ENCODE data around the gene INAFM2.

DNA sequence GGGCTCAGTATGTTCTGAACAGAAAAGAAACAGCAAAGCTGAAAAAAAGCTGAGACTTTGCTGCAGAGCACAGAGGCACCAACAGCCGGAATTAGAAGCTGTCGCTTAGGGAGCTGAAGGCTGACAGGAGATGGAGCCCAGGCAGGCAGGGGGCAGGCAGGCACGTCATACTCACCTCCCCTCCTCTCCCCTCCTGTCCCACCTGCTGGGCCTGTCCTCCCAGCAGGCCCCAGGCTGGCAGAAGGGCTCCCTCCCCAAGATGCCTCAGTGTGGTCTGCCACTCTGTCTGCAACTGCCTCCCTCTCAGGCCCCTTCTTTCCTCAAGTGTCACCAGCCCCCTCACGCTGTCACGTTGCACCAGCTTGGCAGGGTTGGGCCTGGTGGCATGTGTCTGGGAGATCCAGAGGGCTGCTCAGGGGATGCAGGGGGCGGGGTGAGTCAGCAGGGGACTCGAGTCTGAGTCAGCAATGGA, 37.4 kb upstream of the INAFM2 start:
- TF ChIP-seq EZH2 (IDR thresholded peaks at IDR 0.05; ENCODE audit: borderline replicate concordance, low read length) (no peak), CTCF (IDR thresholded peaks at IDR 0.05; ENCODE audit: low read length) (no peak)

All from OCI-LY1 (cell line).